ENCODE data around the gene NUSAP1.
"Not testable (repeated sequence)": the region's sequence is repeated elsewhere in the genome, so short reads cannot be mapped to it uniquely, and the experiment has no call there.

Gene NUSAP1

GRCh38 chr15:41332194-41333025, at the start of gene NUSAP1, which contains the start of gene OIP5:
Gene NUSAP1 (plus strand): TSS chr15:41332881. CDS start chr15:41332958, 77 bp downstream.
Gene OIP5 (minus strand): TSS chr15:41332591. CDS start chr15:41332561, 30 bp downstream.
- peak; percentile 94 for DNase-seq

- not testable (repeated sequence) for DNase-seq
Measured at GRCh38 chr15:41282980-41283652, 49.6 kb upstream of the NUSAP1 start.

- peak; percentile 87 for DNase-seq
Measured at GRCh38 chr15:41283653-41284426, 48.8 kb upstream of the NUSAP1 start.

GRCh38 chr15:41284427-41285177, 48.1 kb upstream of the NUSAP1 start:
- no peak for DNase-seq

- no peak for DNase-seq
Measured at GRCh38 chr15:41285285-41285684, 47.4 kb upstream of the NUSAP1 start.

- DNase-seq: no peak
Measured at GRCh38 chr15:41286665-41287333, 45.9 kb upstream of the NUSAP1 start.

GRCh38 chr15:41288464-41288863, 44.2 kb upstream of the NUSAP1 start:
- DNase-seq: no peak

GRCh38 chr15:41289953-41290352, 42.7 kb upstream of the NUSAP1 start:
- no peak for DNase-seq

- DNase-seq: no peak
Measured at GRCh38 chr15:41291065-41291631, 41.5 kb upstream of the NUSAP1 start.

GRCh38 chr15:41292521-41292920, 40.2 kb upstream of the NUSAP1 start:
- DNase-seq: no peak

- not testable (repeated sequence) for DNase-seq
Measured at GRCh38 chr15:41301139-41301538, 31.5 kb upstream of the NUSAP1 start.

GRCh38 chr15:41301587-41301986, 31.1 kb upstream of the NUSAP1 start:
- no peak for DNase-seq

- no peak for DNase-seq
Measured at GRCh38 chr15:41304149-41304770, 28.4 kb upstream of the NUSAP1 start.

GRCh38 chr15:41307679-41308078, 25.0 kb upstream of the NUSAP1 start:
- no peak for DNase-seq

GRCh38 chr15:41309226-41309905, 23.3 kb upstream of the NUSAP1 start:
- no peak for DNase-seq

- not testable (repeated sequence) for DNase-seq
Measured at GRCh38 chr15:41320805-41321330, 11.8 kb upstream of the NUSAP1 start.

- no peak for DNase-seq
Measured at GRCh38 chr15:41323611-41324010, 9.1 kb upstream of the NUSAP1 start.

- no peak for DNase-seq
Measured at GRCh38 chr15:41331281-41331680, 1.4 kb upstream of the NUSAP1 start.

GRCh38 chr15:41331833-41332193, 868 bp upstream of the NUSAP1 start:
- peak; percentile 36 for DNase-seq

- no peak for DNase-seq
Measured at GRCh38 chr15:41333026-41333562, 413 bp downstream of the NUSAP1 start.
